Tibial nerve (tissue), 4 donors: ENCODE data around the gene KRT85.

ENCODE experiments used
- EP300 ChIP-seq, 2 donors: sonication (generic); formaldehyde crosslinking; IDR thresholded peaks; one replicate each; pipeline ENCODE4 v1.6.1; 2017; ENCODE audit warnings: antibody characterized with exemption in 2 of 2, mild to moderate bottlenecking in 1 of 2
- POLR2A ChIP-seq, 2 donors: fragments of 450-650 bp; IDR thresholded peaks; one replicate each; pipeline ENCODE4 v1.6.1; 2017; ENCODE audit warnings: antibody characterized with exemption in 2 of 2, mild to moderate bottlenecking in 2 of 2, moderate library complexity in 2 of 2
- TF ChIP-seq, protein P1 (sequence below), 5 experiments: fragments of 200-600 bp in 3 of 5; fragments of 450-650 bp in 2 of 5; sonication (generic) in 3 of 5; IDR thresholded peaks; one replicate each; pipeline ENCODE4 v1.5.1; 2016 to 2019; ENCODE audit warnings: antibody characterized with exemption in 5 of 5, mild to moderate bottlenecking in 3 of 5, moderate library complexity in 2 of 5

DNA sequence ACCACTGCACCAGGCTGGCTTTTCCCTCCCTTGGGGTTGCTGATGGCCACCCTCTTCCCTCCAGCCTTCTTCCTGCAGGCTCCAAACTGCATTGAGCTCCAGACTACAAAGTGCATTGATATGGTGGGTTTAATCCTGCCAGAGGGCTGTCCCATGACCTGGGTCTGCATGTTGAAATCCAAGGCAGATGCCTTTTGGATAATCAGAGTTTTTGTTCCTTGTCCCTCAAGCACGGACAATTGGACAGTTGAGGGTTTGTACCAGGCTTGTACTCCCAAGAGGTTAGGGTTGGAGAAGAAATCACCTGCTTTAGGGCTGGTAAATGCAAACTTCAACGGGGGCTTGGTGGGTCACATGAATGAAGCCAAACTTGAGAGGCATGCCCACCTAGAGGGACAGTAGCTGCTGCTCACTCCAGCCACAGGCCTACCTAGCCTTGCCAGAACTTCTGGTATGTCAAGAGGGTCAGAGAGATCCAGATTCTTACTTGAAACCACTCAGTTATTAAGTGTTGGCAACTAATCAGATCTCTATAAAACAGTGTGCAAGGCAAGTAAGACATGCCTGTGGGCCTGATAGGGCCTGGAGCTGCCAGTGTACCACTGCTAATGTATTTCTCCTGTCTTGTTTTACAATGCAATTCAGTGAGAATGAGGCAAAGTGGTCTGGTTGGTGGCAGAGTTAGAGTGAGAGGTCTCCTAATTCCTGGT lies 24.3 kb downstream of the KRT85 start:
- TF ChIP-seq, protein P1, sequence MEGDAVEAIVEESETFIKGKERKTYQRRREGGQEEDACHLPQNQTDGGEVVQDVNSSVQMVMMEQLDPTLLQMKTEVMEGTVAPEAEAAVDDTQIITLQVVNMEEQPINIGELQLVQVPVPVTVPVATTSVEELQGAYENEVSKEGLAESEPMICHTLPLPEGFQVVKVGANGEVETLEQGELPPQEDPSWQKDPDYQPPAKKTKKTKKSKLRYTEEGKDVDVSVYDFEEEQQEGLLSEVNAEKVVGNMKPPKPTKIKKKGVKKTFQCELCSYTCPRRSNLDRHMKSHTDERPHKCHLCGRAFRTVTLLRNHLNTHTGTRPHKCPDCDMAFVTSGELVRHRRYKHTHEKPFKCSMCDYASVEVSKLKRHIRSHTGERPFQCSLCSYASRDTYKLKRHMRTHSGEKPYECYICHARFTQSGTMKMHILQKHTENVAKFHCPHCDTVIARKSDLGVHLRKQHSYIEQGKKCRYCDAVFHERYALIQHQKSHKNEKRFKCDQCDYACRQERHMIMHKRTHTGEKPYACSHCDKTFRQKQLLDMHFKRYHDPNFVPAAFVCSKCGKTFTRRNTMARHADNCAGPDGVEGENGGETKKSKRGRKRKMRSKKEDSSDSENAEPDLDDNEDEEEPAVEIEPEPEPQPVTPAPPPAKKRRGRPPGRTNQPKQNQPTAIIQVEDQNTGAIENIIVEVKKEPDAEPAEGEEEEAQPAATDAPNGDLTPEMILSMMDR (IDR thresholded peaks at IDR 0.05): no peak
- TF ChIP-seq EP300 (IDR thresholded peaks at IDR 0.05): no peak
- no peak for TF ChIP-seq POLR2A (IDR thresholded peaks at IDR 0.05)
